ENCODE results near the gene SMIM44. TPM values are rescaled to one million over a fixed set of nuclear protein-coding genes. Genes with fewer than 3 reads are reported as not detected.

The SMIM44 gene
- polyA plus RNA-seq, 1 donor = 1.6 TPM

- no peak for DNase-seq
- Histone ChIP-seq H3K4me3 (ENCODE audit: low read length) (no peak overlapping the region), H3K4me1 (ENCODE audit: control insufficient read depth, insufficient read depth, low read length) (peaks cover 9% of the 10 kb centered on the region), H3K36me3 (ENCODE audit: control insufficient read depth, insufficient read depth, low read length) (peaks cover 40% of the 10 kb centered on the region), H3K27me3 (ENCODE audit: control insufficient read depth, insufficient read depth, low read length) (no peaks in the 10 kb centered on the region), H3K9me3 (ENCODE audit: control insufficient read depth, low read depth, low read length) (no peaks in the 10 kb centered on the region), H3K27ac (ENCODE audit: low read length) (no peak overlapping the region)
- WGBS (ENCODE audit: insufficient coverage, low lambda C conversion rate) = 100% methylated on average over 1 of the region's 2 CpGs
Measured at GRCh38 chr19:3517638-3518037, 34.4 kb upstream of the SMIM44 start.

- Histone ChIP-seq H3K36me3 (ENCODE audit: control insufficient read depth, insufficient read depth, low read length) (peaks cover 43% of the 10 kb centered on the region), H3K4me1 (ENCODE audit: control insufficient read depth, insufficient read depth, low read length) (peaks cover 9% of the 10 kb centered on the region), H3K27me3 (ENCODE audit: control insufficient read depth, insufficient read depth, low read length) (no peaks in the 10 kb centered on the region), H3K4me3 (ENCODE audit: low read length) (no peak overlapping the region), H3K27ac (ENCODE audit: low read length) (no peak overlapping the region), H3K9me3 (ENCODE audit: control insufficient read depth, low read depth, low read length) (no peaks in the 10 kb centered on the region)
- DNase-seq = no peak
- WGBS (ENCODE audit: insufficient coverage, low lambda C conversion rate) = no CpG with 5 or more reads among the region's 15 CpGs
Measured at GRCh38 chr19:3516675-3517207, 33.5 kb upstream of the SMIM44 start.

- H3K9me3 ChIP-seq (ENCODE audit: control insufficient read depth, low read depth, low read length) = no peaks in the 10 kb centered on the region
- H3K27me3 ChIP-seq (ENCODE audit: control insufficient read depth, insufficient read depth, low read length) = no peaks in the 10 kb centered on the region
- no peak overlapping the region for H3K4me3 ChIP-seq (ENCODE audit: low read length)
- peaks cover 9% of the 10 kb centered on the region for H3K4me1 ChIP-seq (ENCODE audit: control insufficient read depth, insufficient read depth, low read length)
- H3K36me3 ChIP-seq (ENCODE audit: control insufficient read depth, insufficient read depth, low read length) = peaks cover 49% of the 10 kb centered on the region
- no peak for DNase-seq
- no peak overlapping the region for H3K27ac ChIP-seq (ENCODE audit: low read length)
- WGBS (ENCODE audit: insufficient coverage, low lambda C conversion rate) = no CpG with 5 or more reads among the region's 15 CpGs
Measured at GRCh38 chr19:3515891-3516422, 32.7 kb upstream of the SMIM44 start.

- Histone ChIP-seq H3K4me3 (ENCODE audit: low read length) (no peak overlapping the region), H3K27ac (ENCODE audit: low read length) (no peak overlapping the region), H3K36me3 (ENCODE audit: control insufficient read depth, insufficient read depth, low read length) (peaks cover 51% of the 10 kb centered on the region), H3K9me3 (ENCODE audit: control insufficient read depth, low read depth, low read length) (no peaks in the 10 kb centered on the region), H3K4me1 (ENCODE audit: control insufficient read depth, insufficient read depth, low read length) (peaks cover under 1% of the 10 kb centered on the region), H3K27me3 (ENCODE audit: control insufficient read depth, insufficient read depth, low read length) (no peaks in the 10 kb centered on the region)
- no peak for DNase-seq
- WGBS (ENCODE audit: insufficient coverage, low lambda C conversion rate) = 79% methylated on average over 4 of the region's 12 CpGs
Measured at GRCh38 chr19:3514930-3515329, 31.7 kb upstream of the SMIM44 start.

GRCh38 chr19:3513229-3514140, 30.2 kb upstream of the SMIM44 start:
- Histone ChIP-seq H3K27me3 (ENCODE audit: control insufficient read depth, insufficient read depth, low read length) (no peaks in the 10 kb centered on the region), H3K27ac (ENCODE audit: low read length) (no peak overlapping the region), H3K9me3 (ENCODE audit: control insufficient read depth, low read depth, low read length) (no peaks in the 10 kb centered on the region), H3K36me3 (ENCODE audit: control insufficient read depth, insufficient read depth, low read length) (peaks cover 52% of the 10 kb centered on the region), H3K4me3 (ENCODE audit: low read length) (no peak overlapping the region), H3K4me1 (ENCODE audit: control insufficient read depth, insufficient read depth, low read length) (peaks cover 3% of the 10 kb centered on the region)
- no CpG with 5 or more reads among the region's 23 CpGs for whole genome bisulfite sequencing (ENCODE audit: insufficient coverage, low lambda C conversion rate)
- no peak for DNase-seq

GRCh38 chr19:3512562-3513228, 29.5 kb upstream of the SMIM44 start:
- Histone ChIP-seq H3K9me3 (ENCODE audit: control insufficient read depth, low read depth, low read length) (no peaks in the 10 kb centered on the region), H3K27ac (ENCODE audit: low read length) (no peak overlapping the region), H3K27me3 (ENCODE audit: control insufficient read depth, insufficient read depth, low read length) (no peaks in the 10 kb centered on the region), H3K36me3 (ENCODE audit: control insufficient read depth, insufficient read depth, low read length) (peaks cover 52% of the 10 kb centered on the region), H3K4me1 (ENCODE audit: control insufficient read depth, insufficient read depth, low read length) (peaks cover 4% of the 10 kb centered on the region), H3K4me3 (ENCODE audit: low read length) (no peak overlapping the region)
- WGBS (ENCODE audit: insufficient coverage, low lambda C conversion rate) = 73% methylated on average over 2 of the region's 17 CpGs
- DNase-seq = no peak

- WGBS (ENCODE audit: insufficient coverage, low lambda C conversion rate) = no CpG with 5 or more reads among the region's 26 CpGs
- H3K4me1 ChIP-seq (ENCODE audit: control insufficient read depth, insufficient read depth, low read length) = peaks cover 10% of the 10 kb centered on the region
- DNase-seq = no peak
- H3K4me3 ChIP-seq (ENCODE audit: low read length) = no peak overlapping the region
- H3K27ac ChIP-seq (ENCODE audit: low read length) = no peak overlapping the region
- no peaks in the 10 kb centered on the region for H3K27me3 ChIP-seq (ENCODE audit: control insufficient read depth, insufficient read depth, low read length)
- no peaks in the 10 kb centered on the region for H3K9me3 ChIP-seq (ENCODE audit: control insufficient read depth, low read depth, low read length)
- H3K36me3 ChIP-seq (ENCODE audit: control insufficient read depth, insufficient read depth, low read length) = peaks cover 52% of the 10 kb centered on the region
Measured at GRCh38 chr19:3511506-3512251, 28.4 kb upstream of the SMIM44 start.

GRCh38 chr19:3510727-3511126, 27.5 kb upstream of the SMIM44 start:
- Histone ChIP-seq H3K36me3 (ENCODE audit: control insufficient read depth, insufficient read depth, low read length) (peaks cover 52% of the 10 kb centered on the region), H3K4me1 (ENCODE audit: control insufficient read depth, insufficient read depth, low read length) (peaks cover 10% of the 10 kb centered on the region), H3K27me3 (ENCODE audit: control insufficient read depth, insufficient read depth, low read length) (no peaks in the 10 kb centered on the region), H3K27ac (ENCODE audit: low read length) (no peak overlapping the region), H3K9me3 (ENCODE audit: control insufficient read depth, low read depth, low read length) (no peaks in the 10 kb centered on the region), H3K4me3 (ENCODE audit: low read length) (no peak overlapping the region)
- no CpG with 5 or more reads among the region's 22 CpGs for WGBS (ENCODE audit: insufficient coverage, low lambda C conversion rate)
- DNase-seq = no peak

- H3K27me3 ChIP-seq (ENCODE audit: control insufficient read depth, insufficient read depth, low read length) = no peaks in the 10 kb centered on the region
- no peak overlapping the region for H3K4me3 ChIP-seq (ENCODE audit: low read length)
- no peak for DNase-seq
- peaks cover 10% of the 10 kb centered on the region for H3K4me1 ChIP-seq (ENCODE audit: control insufficient read depth, insufficient read depth, low read length)
- H3K36me3 ChIP-seq (ENCODE audit: control insufficient read depth, insufficient read depth, low read length) = peaks cover 48% of the 10 kb centered on the region
- WGBS (ENCODE audit: insufficient coverage, low lambda C conversion rate) = no CpG with 5 or more reads among the region's 15 CpGs
- no peaks in the 10 kb centered on the region for H3K9me3 ChIP-seq (ENCODE audit: control insufficient read depth, low read depth, low read length)
- no peak overlapping the region for H3K27ac ChIP-seq (ENCODE audit: low read length)
Measured at GRCh38 chr19:3509566-3509989, 26.3 kb upstream of the SMIM44 start.
